ENCODE results near the gene SYTL5.

The SYTL5 gene

GRCh38 chrX:38110231-38110630 is 103.9 kb downstream of the SYTL5 start:
- Histone ChIP-seq H3K27me3 (ENCODE audit: insufficient read depth, low read depth) (no peaks in the 10 kb centered on the region), H3K27ac (no peak overlapping the region), H3K36me3 (ENCODE audit: insufficient read depth) (no peaks in the 10 kb centered on the region), H3K4me2 (no peak overlapping the region), H3K4me3 (IDR thresholded peaks at IDR 0.05; ENCODE audit: insufficient read depth, low read depth, low read length) (no peak overlapping the region), H3K9ac (no peak overlapping the region), H4K20me1 (ENCODE audit: insufficient read depth) (no peaks in the 10 kb centered on the region), H3K4me1 (ENCODE audit: low read depth, poor library complexity, severe bottlenecking) (peaks cover 41% of the 10 kb centered on the region), H2AFZ (ENCODE audit: low read depth) (no peak overlapping the region), H3K79me2 (ENCODE audit: insufficient read depth, low read depth) (no peaks in the 10 kb centered on the region)
- TF ChIP-seq CTCF (conservative IDR thresholded peaks at IDR 0.05; ENCODE audit: low read depth, low read length): no peak

DNA sequence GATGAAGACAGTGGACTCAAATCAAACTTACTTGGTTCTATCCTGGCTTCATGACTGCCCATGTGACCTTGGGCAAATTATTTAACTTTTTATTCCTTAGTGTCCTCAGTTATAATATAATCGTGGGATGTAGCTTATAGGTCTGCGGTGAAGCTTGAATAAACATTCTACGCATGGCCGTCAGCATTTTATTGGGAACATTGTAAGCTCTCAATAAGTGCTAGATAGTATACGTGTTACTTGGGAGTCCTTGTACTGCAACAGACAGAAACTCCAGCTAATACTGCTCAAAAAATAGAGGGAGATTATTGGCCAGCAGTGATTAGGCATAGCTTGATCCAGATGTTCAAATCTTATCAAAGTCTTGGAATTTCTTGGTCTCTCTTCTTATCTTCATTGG is 104.8 kb downstream of the SYTL5 start:
- Histone ChIP-seq H3K4me3 (IDR thresholded peaks at IDR 0.05; ENCODE audit: insufficient read depth, low read depth, low read length) (no peak overlapping the region), H3K4me1 (ENCODE audit: low read depth, poor library complexity, severe bottlenecking) (peaks cover 34% of the 10 kb centered on the region), H2AFZ (ENCODE audit: low read depth) (no peak overlapping the region), H3K4me2 (no peak overlapping the region), H3K27ac (no peak overlapping the region), H3K36me3 (ENCODE audit: insufficient read depth) (no peaks in the 10 kb centered on the region), H3K79me2 (ENCODE audit: insufficient read depth, low read depth) (no peaks in the 10 kb centered on the region), H4K20me1 (ENCODE audit: insufficient read depth) (no peaks in the 10 kb centered on the region), H3K27me3 (ENCODE audit: insufficient read depth, low read depth) (no peaks in the 10 kb centered on the region), H3K9ac (no peak overlapping the region)
- no peak for TF ChIP-seq CTCF (conservative IDR thresholded peaks at IDR 0.05; ENCODE audit: low read depth, low read length)

DNA sequence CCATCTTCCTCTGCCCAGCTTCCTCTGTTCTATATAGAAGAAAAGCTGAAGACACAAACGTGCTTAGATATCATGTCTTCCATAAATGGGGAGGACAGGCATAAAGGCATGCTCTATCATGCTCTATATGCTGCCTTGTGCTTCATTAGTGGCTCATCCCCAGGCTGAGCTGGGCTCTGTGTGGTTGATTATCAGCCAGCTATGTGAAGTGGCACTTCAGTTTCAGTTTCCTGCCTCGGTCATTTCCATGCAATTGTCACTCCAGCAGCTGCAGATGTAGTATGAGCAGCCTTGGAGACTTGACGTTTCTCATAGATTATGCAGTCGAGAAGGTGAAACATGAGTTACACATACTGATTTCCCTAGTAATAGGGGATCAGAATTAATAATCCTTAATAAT is 106.2 kb downstream of the SYTL5 start:
- H3K79me2 ChIP-seq (ENCODE audit: insufficient read depth, low read depth): no peaks in the 10 kb centered on the region
- H3K36me3 ChIP-seq (ENCODE audit: insufficient read depth): no peaks in the 10 kb centered on the region
- peak overlapping the region; percentile 52; the same call in 1 of the 2 replicates for H3K27ac ChIP-seq
- H3K4me1 ChIP-seq (ENCODE audit: low read depth, poor library complexity, severe bottlenecking): peaks cover 45% of the 10 kb centered on the region
- peak overlapping the region; percentile 27; the same call in 1 of the 2 replicates for H2AFZ ChIP-seq (ENCODE audit: low read depth)
- H3K9ac ChIP-seq: no peak overlapping the region
- no peak overlapping the region for H3K4me3 ChIP-seq (IDR thresholded peaks at IDR 0.05; ENCODE audit: insufficient read depth, low read depth, low read length)
- H3K4me2 ChIP-seq: peak overlapping the region; percentile 66
- TF ChIP-seq CTCF (conservative IDR thresholded peaks at IDR 0.05; ENCODE audit: low read depth, low read length): no peak
- no peaks in the 10 kb centered on the region for H3K27me3 ChIP-seq (ENCODE audit: insufficient read depth, low read depth)
- H4K20me1 ChIP-seq (ENCODE audit: insufficient read depth): no peaks in the 10 kb centered on the region

- no peak overlapping the region for H2AFZ ChIP-seq (ENCODE audit: low read depth)
- TF ChIP-seq CTCF (conservative IDR thresholded peaks at IDR 0.05; ENCODE audit: low read depth, low read length): no peak
- H3K27ac ChIP-seq: no peak overlapping the region; the same call in 1 of the 2 replicates
- H3K27me3 ChIP-seq (ENCODE audit: insufficient read depth, low read depth): no peaks in the 10 kb centered on the region
- H3K79me2 ChIP-seq (ENCODE audit: insufficient read depth, low read depth): no peaks in the 10 kb centered on the region
- H3K4me1 ChIP-seq (ENCODE audit: low read depth, poor library complexity, severe bottlenecking): peaks cover 51% of the 10 kb centered on the region
- no peak overlapping the region for H3K4me3 ChIP-seq (IDR thresholded peaks at IDR 0.05; ENCODE audit: insufficient read depth, low read depth, low read length)
- no peak overlapping the region; the same call in 1 of the 2 replicates for H3K9ac ChIP-seq
- no peaks in the 10 kb centered on the region for H4K20me1 ChIP-seq (ENCODE audit: insufficient read depth)
- no peaks in the 10 kb centered on the region for H3K36me3 ChIP-seq (ENCODE audit: insufficient read depth)
- H3K4me2 ChIP-seq: peak overlapping the region; percentile 60; the same call in 1 of the 2 replicates
Observed at GRCh38 chrX:38116706-38117105, 110.4 kb downstream of the SYTL5 start.

Data from KMS-11 (cell line).